Stimulated activated CD4-positive, alpha-beta T cell treated with anti-CD3 and anti-CD28 coated beads, TNF-alpha, amount 100 ng/mL, for 4 hours (primary cell): ENCODE data around the gene TGOLN2.
"Not testable (repeated sequence)": the region's sequence is repeated elsewhere in the genome, so short reads cannot be mapped to it uniquely, and the experiment has no call there.

ENCODE experiments used
- DNase-seq, 3 experiments: peaks; one replicate each; pipeline ENCODE4 v3.0.0-alpha.2; 2020; ENCODE audit warnings: low read depth in 3 of 3

Gene TGOLN2

DNA sequence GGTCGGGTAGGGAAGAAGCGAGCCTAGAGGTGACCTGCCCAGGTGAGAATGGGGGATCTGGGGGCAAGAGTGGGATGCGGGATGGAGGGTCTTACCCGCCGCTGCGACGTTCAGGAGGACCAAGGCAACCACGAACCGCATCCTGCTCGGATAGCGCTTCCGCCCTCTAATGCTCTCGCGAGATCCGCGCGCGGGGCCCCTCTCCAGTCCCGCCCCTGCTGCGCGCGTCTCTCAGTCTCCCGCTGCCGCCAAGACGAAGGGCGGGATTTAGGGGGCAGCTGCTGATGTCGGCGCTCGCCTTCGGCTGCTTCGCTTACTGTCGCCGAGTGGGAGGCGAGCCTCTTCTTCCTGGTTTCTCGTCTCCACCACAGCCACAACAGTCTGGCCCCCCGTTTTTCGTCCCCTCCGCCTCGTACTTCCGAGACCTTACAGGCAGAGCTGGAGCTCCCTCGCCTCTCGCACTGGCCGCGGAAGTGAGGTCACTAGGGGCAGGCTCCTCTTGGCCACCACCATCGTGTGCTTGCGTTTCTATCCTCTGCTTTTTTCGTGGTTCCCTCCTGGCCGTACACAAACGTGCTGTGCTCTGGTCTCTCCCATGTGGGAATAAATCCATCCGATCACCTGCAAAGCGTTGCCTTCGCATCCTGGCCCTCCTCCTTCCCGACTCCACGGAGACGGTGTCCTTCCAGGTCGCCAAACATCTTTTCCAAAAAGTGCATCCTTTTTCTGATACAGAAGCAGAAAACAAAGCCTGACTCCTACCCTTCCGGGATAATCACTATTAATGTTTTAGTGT, at the start of gene TGOLN2:
TGOLN2 (minus strand) TSS at position 168 of the 796 bp plus-strand sequence; CDS start at position 141, 27 bp downstream.
- DNase-seq: peak; percentile 84 to 90 (median 87)

DNA sequence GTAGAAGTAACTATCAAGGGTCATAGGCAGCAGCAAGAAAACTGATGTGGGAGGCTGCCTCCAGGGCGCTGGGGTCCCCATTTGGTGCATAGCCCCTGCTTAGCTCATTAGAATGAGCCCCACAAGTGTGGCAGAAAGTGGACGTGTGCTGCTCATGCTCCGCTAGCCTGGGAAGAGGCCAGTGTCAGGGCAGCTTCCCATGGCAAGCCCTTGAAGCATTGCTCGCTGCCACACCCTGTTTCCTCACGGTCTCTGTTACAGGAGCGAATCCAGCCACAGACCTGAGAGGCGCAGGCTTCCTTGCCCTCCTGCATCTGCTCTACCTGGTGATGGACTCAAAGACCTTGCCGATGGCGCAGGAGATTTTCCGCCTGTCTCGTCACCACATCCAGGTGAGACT, 49.3 kb upstream of the TGOLN2 start:
- no peak for DNase-seq

- no peak for DNase-seq
Measured at GRCh38 chr2:85376291-85377065, 48.7 kb upstream of the TGOLN2 start.

DNA sequence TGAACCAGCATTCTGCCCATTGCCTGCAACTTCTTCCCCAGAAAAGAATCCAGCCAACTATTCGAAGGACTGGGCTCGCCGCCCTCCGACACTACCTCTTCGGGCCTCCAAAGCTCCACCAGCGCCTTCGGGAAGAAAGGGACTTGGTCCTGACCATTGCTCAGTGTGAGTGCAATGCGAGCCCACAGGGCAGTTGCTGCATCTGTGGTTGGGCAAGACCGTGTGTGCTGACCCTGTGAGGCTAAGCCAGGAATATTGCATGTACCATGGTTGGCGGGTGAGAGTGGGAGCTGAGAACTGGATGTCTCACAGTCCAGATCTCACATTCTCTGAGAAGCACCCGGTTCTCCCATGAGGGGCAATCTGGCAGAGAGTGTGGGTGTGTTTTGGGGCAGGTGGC, 43.3 kb upstream of the TGOLN2 start:
- DNase-seq: no peak

DNA sequence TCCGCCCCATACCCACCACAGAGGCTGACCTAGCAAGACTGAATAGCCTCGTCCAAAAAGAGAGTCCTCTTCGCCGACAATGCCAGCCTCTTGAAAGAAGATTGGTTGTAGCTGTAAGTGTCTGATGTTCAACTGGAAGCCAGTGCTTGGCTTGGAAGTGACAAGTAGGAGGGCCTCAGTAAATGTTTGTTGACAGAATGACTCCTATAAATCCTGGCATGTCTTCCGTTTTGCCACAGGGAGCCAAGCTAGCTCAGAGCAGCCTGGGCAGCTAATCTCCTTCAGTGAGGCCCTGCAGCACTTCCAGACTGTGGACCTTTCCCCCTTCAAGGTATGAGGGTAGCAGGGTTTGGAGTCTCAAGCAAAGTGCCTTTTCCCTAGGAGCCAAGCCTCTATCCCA, 41.7 kb upstream of the TGOLN2 start:
- DNase-seq: no peak

DNA sequence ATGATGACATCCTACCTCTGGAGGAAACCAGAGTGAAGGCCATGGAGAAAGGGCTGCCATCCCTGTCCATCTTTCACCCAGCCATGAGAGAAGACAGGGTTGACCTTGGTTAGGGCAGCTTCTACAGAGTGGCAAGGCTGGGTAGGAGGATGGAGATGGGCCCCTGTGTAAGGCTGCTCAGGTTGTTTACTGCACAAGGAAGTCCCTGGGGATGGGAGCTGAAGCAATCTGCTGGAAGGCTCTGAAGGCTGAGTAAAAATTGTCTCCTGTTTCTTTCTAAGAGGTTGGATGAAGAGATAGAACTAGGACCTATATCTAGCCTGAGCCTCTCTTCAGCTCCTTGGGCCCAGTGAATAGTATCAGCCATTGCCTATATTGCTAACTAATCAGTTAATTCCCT, 41.1 kb upstream of the TGOLN2 start:
- DNase-seq: no peak

DNA sequence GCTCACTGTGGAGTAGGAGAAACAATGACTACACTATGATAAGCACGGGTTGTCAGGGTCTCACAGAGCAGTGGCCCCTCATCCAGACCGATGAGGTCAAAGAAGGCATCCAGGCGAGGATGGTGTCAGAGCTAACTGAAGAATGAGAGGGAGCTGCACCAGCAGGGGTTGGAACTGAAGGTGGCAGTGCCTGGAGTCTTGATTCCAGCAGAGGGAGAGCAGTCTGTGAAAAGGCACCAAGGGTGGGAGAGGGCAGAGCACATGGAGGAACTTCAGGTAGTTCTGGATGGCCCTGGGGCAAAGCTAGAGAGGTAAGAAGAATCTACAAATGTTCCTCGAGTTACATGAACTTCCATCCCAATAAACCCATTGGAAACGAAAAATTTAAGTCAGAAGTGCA, 39.4 kb upstream of the TGOLN2 start:
- DNase-seq: no peak

- not testable (repeated sequence) for DNase-seq
Measured at GRCh38 chr2:85362653-85363387, 35.0 kb upstream of the TGOLN2 start.

DNA sequence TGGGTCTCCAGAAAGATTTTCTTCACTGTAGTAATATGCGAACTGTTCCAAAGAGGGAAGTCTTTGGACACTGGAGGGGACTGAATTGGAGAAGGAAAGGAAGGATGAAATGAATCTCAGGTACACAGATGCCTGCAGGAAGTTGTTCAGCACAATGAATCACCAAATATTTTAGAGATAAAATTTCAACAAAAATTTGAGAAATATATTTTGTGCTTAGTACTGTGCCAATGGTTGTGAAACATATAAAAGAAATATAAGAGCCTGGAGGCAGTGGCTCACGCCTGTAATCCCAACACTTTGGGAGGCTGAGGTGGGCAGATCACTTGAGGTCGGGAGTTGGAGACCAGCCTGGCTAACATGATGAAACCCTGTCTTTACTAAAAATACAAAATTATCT, 29.9 kb upstream of the TGOLN2 start:
- no peak for DNase-seq

DNA sequence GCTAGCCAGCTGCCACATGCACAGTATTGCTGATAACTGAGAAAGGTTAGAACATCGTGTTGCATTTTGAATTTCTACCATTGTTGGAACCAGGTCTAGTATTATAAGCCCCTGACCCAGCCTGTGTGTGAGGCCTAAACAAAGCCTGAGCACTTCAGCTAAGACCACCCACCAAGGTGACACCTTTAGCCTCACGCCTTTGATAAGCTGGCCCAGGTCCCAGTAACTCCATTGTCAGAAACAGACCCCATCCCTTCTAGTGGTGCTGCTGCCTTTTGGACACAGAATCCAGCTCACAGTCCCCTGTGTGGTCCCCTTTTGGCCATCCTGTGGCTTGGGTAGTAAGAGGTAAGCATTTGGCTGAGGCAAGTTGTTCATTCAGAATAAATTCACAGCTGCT, 28.4 kb upstream of the TGOLN2 start:
- no peak for DNase-seq

DNA sequence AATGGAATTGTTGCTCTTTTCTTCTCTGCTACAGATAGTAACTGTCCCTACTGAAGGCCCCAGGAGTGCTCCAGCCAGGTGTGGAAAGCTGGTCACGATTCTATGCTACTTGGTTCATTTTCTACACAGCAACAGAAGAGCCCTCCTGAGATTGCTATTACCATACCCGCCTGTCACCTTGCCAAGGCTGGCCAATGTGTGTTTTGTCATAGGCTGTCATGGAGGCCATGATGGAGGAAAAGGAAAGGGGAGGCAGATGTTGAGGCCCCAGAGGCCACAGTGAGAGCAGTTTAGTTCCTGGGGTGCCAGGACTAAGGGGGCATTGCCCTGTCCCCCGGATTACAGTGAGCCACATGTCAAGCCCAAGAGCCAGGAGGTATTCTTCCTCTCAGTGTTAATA, 27.7 kb upstream of the TGOLN2 start:
- DNase-seq: no peak

- no peak for DNase-seq
Measured at GRCh38 chr2:85355073-85355410, 27.3 kb upstream of the TGOLN2 start.

DNA sequence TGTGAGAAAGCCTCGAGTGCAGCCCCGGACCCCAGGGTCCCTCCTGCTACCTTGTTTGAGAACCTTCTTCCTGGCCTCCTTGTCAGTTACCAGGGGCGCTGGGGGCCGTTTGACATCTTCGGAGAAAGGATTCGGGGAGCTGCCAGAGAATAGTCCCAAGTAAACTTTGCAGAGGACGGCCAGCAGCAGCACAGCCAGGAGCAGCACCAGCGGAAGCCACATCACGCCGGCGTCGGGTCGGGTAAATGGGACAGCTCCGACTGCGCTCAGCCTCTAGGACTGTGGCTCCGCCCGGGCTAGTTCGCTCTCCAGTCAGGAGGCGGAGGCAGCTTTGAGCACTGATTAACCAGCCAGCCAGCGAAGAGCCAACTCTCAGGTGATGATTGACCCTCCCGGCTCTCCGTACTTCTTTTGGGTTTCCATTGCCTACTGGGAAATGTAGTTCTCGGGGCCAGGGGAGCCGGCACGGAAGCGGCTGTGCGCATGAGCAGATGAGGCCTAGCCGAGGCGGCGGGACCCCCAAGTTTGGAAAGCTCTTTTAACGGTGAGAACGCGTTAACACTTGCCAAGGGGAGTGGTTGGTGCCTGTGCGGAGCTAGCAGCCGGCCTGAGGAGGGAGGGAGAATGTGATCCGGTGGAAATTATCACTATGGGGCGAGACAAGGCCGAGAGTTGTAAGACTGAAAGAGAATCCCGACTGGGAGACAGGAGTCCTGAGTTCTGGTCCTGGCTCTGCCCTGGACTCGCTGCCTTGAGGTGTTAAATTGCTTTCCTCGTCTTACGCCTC, 26.7 kb upstream of the TGOLN2 start, which contains the start of the genes ELMOD3 and RETSAT:
ELMOD3 (plus strand) TSS at position 484 of the 787 bp plus-strand sequence. CDS start 2,430 bp downstream, outside the sequence.
RETSAT (minus strand) TSS at position 243 of the 787 bp plus-strand sequence; CDS start at position 222, 21 bp downstream.
- peak; percentile 78 to 92 (median 92) for DNase-seq

GRCh38 chr2:85353876-85354285, 26.1 kb upstream of the TGOLN2 start:
- peak in 1 of 3 experiments; percentile 12 for DNase-seq

DNA sequence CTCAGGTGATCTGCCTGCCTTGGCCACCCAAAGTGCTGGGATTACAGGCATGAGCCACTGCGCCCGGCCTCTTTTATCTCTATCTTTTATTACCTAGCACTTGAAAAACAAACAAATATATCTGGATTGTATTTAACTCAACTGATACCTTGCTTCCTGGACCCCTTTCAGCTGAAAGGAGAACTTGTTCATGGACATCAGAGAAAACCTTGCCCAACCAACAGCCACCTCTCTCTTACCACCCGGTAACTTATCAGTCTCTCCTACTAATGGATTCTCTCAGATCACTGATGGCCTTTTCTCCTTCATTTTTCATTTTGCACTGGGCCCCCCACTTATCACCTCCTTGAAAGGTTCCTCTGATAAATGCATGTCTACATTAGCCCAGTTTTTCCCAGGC, 19.8 kb upstream of the TGOLN2 start:
- DNase-seq: no peak

DNA sequence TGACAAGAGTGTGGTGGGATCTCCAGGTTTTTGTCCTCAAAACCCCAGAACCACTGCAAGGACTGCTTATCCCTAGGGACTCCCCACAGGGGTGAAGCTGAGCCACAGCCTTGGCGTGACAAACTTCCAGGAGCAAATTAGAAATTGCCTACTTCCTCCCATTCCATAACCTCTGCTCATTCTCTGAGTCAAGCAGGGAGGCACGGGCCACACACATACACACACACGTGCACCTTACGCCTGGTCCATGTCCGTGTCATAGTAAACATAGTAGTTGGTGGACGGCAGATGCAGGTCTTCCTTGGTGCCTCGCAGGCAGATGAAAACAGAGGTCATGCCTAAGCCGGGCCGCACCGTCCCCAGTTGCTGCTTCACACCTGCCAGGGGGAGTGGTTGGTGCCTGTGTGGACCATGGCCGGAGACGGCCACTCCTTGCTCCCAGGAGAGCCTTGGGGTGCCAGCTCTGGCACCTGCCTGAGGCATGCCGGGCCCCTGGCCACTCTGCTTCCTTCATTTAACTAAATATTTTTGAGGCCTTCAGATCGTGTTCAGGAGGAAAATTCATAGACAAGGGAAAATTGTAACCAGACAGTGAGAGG, 16.7 kb upstream of the TGOLN2 start:
- no peak for DNase-seq

DNA sequence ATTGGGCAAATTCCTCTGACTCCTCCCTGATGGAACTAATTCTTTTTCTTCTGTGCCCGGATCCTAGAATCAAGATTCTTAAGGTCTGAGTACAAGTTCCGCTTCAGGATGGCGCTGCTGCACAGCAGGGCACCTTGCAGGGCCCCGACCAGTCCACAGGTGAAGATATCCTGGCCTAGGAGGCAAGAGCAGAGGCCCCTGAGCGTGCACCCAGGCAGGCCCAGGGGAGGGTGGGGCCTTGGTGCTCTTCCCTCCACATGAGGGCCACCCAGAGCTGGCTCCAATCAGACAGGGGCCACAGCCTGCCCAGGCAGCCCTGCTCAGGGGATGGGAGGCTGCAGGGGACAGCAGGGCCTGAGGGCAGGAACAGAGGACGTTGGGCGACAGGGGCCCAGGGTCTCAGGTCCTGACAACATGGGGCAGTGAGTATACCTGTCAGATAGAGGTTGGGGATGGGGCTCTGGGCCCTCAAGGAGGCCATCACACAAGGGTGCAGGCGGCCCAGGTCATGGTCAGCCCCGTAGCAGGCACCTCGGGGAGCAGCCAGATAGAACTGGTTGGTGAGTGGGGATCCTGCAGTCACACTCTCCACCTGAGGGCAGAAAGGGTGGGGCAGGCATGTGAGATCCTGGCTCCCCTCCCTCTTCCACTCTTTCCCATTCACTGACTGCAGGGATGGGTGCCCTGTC, 15.6 kb upstream of the TGOLN2 start:
- DNase-seq: not testable (repeated sequence)

GRCh38 chr2:85342156-85342555, 14.4 kb upstream of the TGOLN2 start:
- DNase-seq: no peak

- DNase-seq: no peak
Measured at GRCh38 chr2:85341269-85342029, 13.7 kb upstream of the TGOLN2 start.
